H1 (cell line): ENCODE measurements around the gene HIPK2. TPM values are rescaled to one million over a fixed set of nuclear protein-coding genes. Genes with fewer than 3 reads are reported as not detected.

Experiments used
- CTCF ChIA-PET: fragments of 300-600 bp; sonication (Branson Sonifier 250); formaldehyde crosslinking; loops from one replicate; lab custom pipeline; 2021; ENCODE audit not compliant: partially characterized antibody; lab: Charles Lee
- POLR2A ChIA-PET: fragments of 300-600 bp; sonication (Branson Sonifier 250); formaldehyde crosslinking; loops from one replicate; lab custom pipeline; 2021; ENCODE audit warnings: inconsistent platforms; ENCODE audit not compliant: partially characterized antibody; lab: Charles Lee
- DNase-seq, 2 experiments: peaks; one replicate each; pipeline versions ENCODE4 v3.0.0 to v3.0.0-alpha.2; 2010 to 2022; ENCODE audit warnings: low spot score in 2 of 2, low read depth in 1 of 2, mixed read lengths in 1 of 2
- FAIRE-seq: peaks from 2 replicates; lab custom pipeline; 2011; peaks lifted over from hg19 to GRCh38; lab: Jason Lieb, UNC
- H2AFZ ChIP-seq: 2 replicates; pipeline ENCODE4 v1.8.1; 2012; ENCODE audit warnings: low read length, inconsistent platforms
- H2AK5ac ChIP-seq: 2 replicates; pipeline ENCODE4 v1.6.1; 2013; ENCODE audit warnings: low read depth, low read length
- H2BK120ac ChIP-seq: replicated peaks from 2 replicates; pipeline ENCODE3; 2013; ENCODE audit warnings: low read depth, low read length, inconsistent platforms
- H2BK12ac ChIP-seq: 2 replicates; pipeline ENCODE4 v1.6.1; 2013; ENCODE audit warnings: low read depth, low read length
- H2BK15ac ChIP-seq: 2 replicates; pipeline ENCODE4 v1.6.1; 2013; ENCODE audit warnings: low read length
- H2BK20ac ChIP-seq: 2 replicates; pipeline ENCODE4 v1.6.1; 2013; ENCODE audit warnings: low read length
- H2BK5ac ChIP-seq: 2 replicates; pipeline ENCODE4 v1.6.1; 2013; ENCODE audit warnings: low read depth, low read length
- H3K14ac ChIP-seq: 2 replicates; pipeline ENCODE4 v1.6.1; 2013; ENCODE audit warnings: inconsistent platforms; ENCODE audit not compliant: insufficient read length
- H3K18ac ChIP-seq: 2 replicates; pipeline ENCODE4 v1.6.1; 2013; ENCODE audit warnings: low read length; ENCODE audit errors: extremely low read depth
- H3K23ac ChIP-seq: 2 replicates; pipeline ENCODE4 v1.6.1; 2013; ENCODE audit warnings: inconsistent platforms; ENCODE audit not compliant: insufficient read length
- H3K23me2 ChIP-seq: 2 replicates; pipeline ENCODE4 v1.6.1; 2013; ENCODE audit warnings: low read depth, low read length
- H3K27ac ChIP-seq: 2 replicates; pipeline ENCODE4 v1.6.1; 2011; ENCODE audit warnings: low read depth, low read length, inconsistent platforms
- H3K27me3 ChIP-seq, 4 experiments: replicated peaks in 1 of 4; 1 replicate in 1 of 4; 2 replicates in 3 of 4; pipeline versions ENCODE4 v1.6.1 to v1.8.1; 2011 to 2013; ENCODE audit warnings: low read length in 3 of 4, mild to moderate bottlenecking in 3 of 4, inconsistent platforms in 2 of 4, mixed read lengths in 2 of 4, moderate library complexity in 1 of 4; ENCODE audit not compliant: control insufficient read depth in 3 of 4, insufficient read depth in 3 of 4; ENCODE audit errors: extremely low read depth in 1 of 4
- H3K36me3 ChIP-seq, 4 experiments: 2 replicates each; pipeline versions ENCODE4 v1.6.1 to v1.8.1; 2011 to 2013; ENCODE audit warnings: mild to moderate bottlenecking in 4 of 4, low read length in 3 of 4, moderate library complexity in 2 of 4, control low read depth in 1 of 4, inconsistent platforms in 1 of 4; ENCODE audit not compliant: insufficient read depth in 4 of 4, control insufficient read depth in 2 of 4
- H3K4ac ChIP-seq: replicated peaks from 2 replicates; pipeline ENCODE3; 2013; ENCODE audit warnings: low read length, low read depth, mixed read lengths, inconsistent platforms; ENCODE audit not compliant: insufficient read length
- H3K4me1 ChIP-seq, 4 experiments: replicated peaks in 1 of 4; 1 replicate in 1 of 4; 2 replicates in 3 of 4; pipeline versions ENCODE4 v1.6.1 to v1.8.1; 2011 to 2013; ENCODE audit warnings: low read length in 3 of 4, inconsistent platforms in 2 of 4, mixed read lengths in 1 of 4; ENCODE audit not compliant: insufficient read depth in 4 of 4, control insufficient read depth in 3 of 4
- H3K4me2 ChIP-seq, 2 experiments: 2 replicates each; pipeline versions ENCODE4 v1.6.1 to v1.8.1; 2011 to 2013; ENCODE audit warnings: low read depth in 2 of 2, low read length in 2 of 2, control low read depth in 1 of 2, inconsistent platforms in 1 of 2, mild to moderate bottlenecking in 1 of 2; ENCODE audit not compliant: insufficient read depth in 1 of 2
- H3K4me3 ChIP-seq, 4 experiments: fragments of 200-600, 300-600 bp in 1 of 4; sonication (generic), shearing (Covaris generic), sonication (Bioruptor Twin) in 1 of 4; 2 replicates each; pipeline versions ENCODE4 v1.5.1 to v1.8.1; 2011 to 2016; ENCODE audit warnings: low read length in 4 of 4, low read depth in 3 of 4, control low read depth in 2 of 4, inconsistent platforms in 2 of 4, mild to moderate bottlenecking in 2 of 4, mixed read lengths in 1 of 4, moderate library complexity in 1 of 4; ENCODE audit not compliant: insufficient read depth in 2 of 4; ENCODE audit errors: extremely low read depth in 1 of 4
- H3K56ac ChIP-seq: replicated peaks from 2 replicates; pipeline ENCODE3; 2013; ENCODE audit warnings: low read depth, mild to moderate bottlenecking, mixed read lengths, low read length, inconsistent platforms; ENCODE audit not compliant: insufficient read length
- H3K79me1 ChIP-seq: 2 replicates; pipeline ENCODE4 v1.6.1; 2013; ENCODE audit warnings: low read depth, low read length, control low read depth
- H3K79me2 ChIP-seq, 2 experiments: 2 replicates each; pipeline versions ENCODE4 v1.6.1 to v1.8.1; 2012 to 2013; ENCODE audit warnings: low read length in 2 of 2, mild to moderate bottlenecking in 2 of 2, inconsistent platforms in 1 of 2; ENCODE audit not compliant: insufficient read depth in 2 of 2, control insufficient read depth in 1 of 2
- H3K9ac ChIP-seq, 4 experiments: replicated peaks in 1 of 4; 1 replicate in 1 of 4; 2 replicates in 3 of 4; pipeline versions ENCODE4 v1.6.1 to v1.8.1; 2011 to 2013; ENCODE audit warnings: low read depth in 3 of 4, low read length in 3 of 4, control low read depth in 2 of 4, mild to moderate bottlenecking in 2 of 4, moderate library complexity in 2 of 4, inconsistent platforms in 1 of 4; ENCODE audit errors: extremely low read depth in 1 of 4
- H3K9me3 ChIP-seq, 2 experiments: 2 replicates each; pipeline versions ENCODE4 v1.6.1 to v1.8.1; 2012 to 2013; ENCODE audit warnings: mild to moderate bottlenecking in 2 of 2, moderate library complexity in 2 of 2, control low read depth in 1 of 2, inconsistent platforms in 1 of 2, low read depth in 1 of 2, low read length in 1 of 2, mixed read lengths in 1 of 2; ENCODE audit not compliant: insufficient read depth in 2 of 2
- H4K20me1 ChIP-seq, 2 experiments: replicated peaks in 1 of 2; 2 replicates each; pipeline versions ENCODE3 to v1.8.1; 2011 to 2013; ENCODE audit warnings: inconsistent platforms in 2 of 2, low read length in 2 of 2, mild to moderate bottlenecking in 1 of 2; ENCODE audit not compliant: insufficient read depth in 2 of 2, control insufficient read depth in 1 of 2
- H4K5ac ChIP-seq: 2 replicates; pipeline ENCODE4 v1.6.1; 2013; ENCODE audit warnings: low read length, low read depth, mixed read lengths, inconsistent platforms; ENCODE audit not compliant: insufficient read length
- H4K8ac ChIP-seq: 2 replicates; pipeline ENCODE4 v1.8.0; 2013; ENCODE audit warnings: mild to moderate bottlenecking, moderate library complexity, low read length, inconsistent platforms; ENCODE audit not compliant: insufficient read depth; ENCODE audit errors: extremely low read depth
- H4K91ac ChIP-seq: replicated peaks from 2 replicates; pipeline ENCODE3; 2013; ENCODE audit warnings: low read length, mixed read lengths, inconsistent platforms; ENCODE audit not compliant: insufficient read length
- BCL11A ChIP-seq, 2 experiments: IDR thresholded peaks; one replicate each; pipeline ENCODE4 v1.6.1; 2011; ENCODE audit warnings: low read depth in 2 of 2, low read length in 2 of 2, mild to moderate bottlenecking in 2 of 2
- CHD1 ChIP-seq: IDR thresholded peaks from 2 replicates; pipeline ENCODE4 v1.6.1; 2012; ENCODE audit warnings: low read depth, low read length, improper control_type of control experiment
- CREB1 ChIP-seq: IDR thresholded peaks from 2 replicates; pipeline ENCODE4 v1.6.1; 2012; ENCODE audit warnings: inconsistent platforms
- CTBP2 ChIP-seq: IDR thresholded peaks from 2 replicates; pipeline ENCODE4 v1.7.0; 2011; ENCODE audit warnings: borderline replicate concordance, mild to moderate bottlenecking, moderate library complexity, mixed read lengths, low read length; ENCODE audit not compliant: insufficient read depth, insufficient read length
- EP300 ChIP-seq, 2 experiments: IDR thresholded peaks; 1 replicate in 1 of 2; 2 replicates in 1 of 2; pipeline ENCODE4 v1.6.1; 2011 to 2012; ENCODE audit warnings: low read depth in 2 of 2, low read length in 2 of 2, mild to moderate bottlenecking in 2 of 2, borderline replicate concordance in 1 of 2, inconsistent platforms in 1 of 2, moderate library complexity in 1 of 2
- GTF2F1 ChIP-seq: IDR thresholded peaks from 2 replicates; pipeline ENCODE4 v1.6.1; 2012; ENCODE audit warnings: low read depth, low read length, improper control_type of control experiment, borderline replicate concordance
- KDM1A ChIP-seq: fragments of 200-600, 300-600 bp; sonication (generic); IDR thresholded peaks from 2 replicates; pipeline ENCODE4 v1.7.1; 2016; ENCODE audit warnings: mild to moderate bottlenecking, low read length, borderline replicate concordance
- RFX5 ChIP-seq: IDR thresholded peaks from 2 replicates; pipeline ENCODE4 v1.6.1; 2011; ENCODE audit warnings: low read depth, low read length, improper control_type of control experiment, borderline replicate concordance
- SIRT6 ChIP-seq: IDR thresholded peaks from one replicate; pipeline ENCODE4 v1.7.1; 2012; ENCODE audit warnings: low read length, inconsistent platforms
- SP1 ChIP-seq: IDR thresholded peaks from 2 replicates; pipeline ENCODE4 v1.6.1; 2011; ENCODE audit warnings: low read depth, low read length
- SP2 ChIP-seq: IDR thresholded peaks from 2 replicates; pipeline ENCODE4 v1.6.1; 2012; ENCODE audit warnings: mild to moderate bottlenecking, low read length, inconsistent platforms
- SUZ12 ChIP-seq: fragments of 200-600 bp; sonication (generic); IDR thresholded peaks from 2 replicates; pipeline ENCODE4 v1.6.1; 2012; ENCODE audit warnings: mild to moderate bottlenecking, inconsistent platforms, low read length, moderate library complexity, mixed read lengths
- WGBS, 2 experiments: shearing (Covaris generic) in 1 of 2; methylation state at CpG; one replicate each; pipeline versions ENCODE4 v1.1.6 to v1.1.7; 2013 to 2015; ENCODE audit warnings: low lambda C conversion rate in 2 of 2, mixed read lengths in 2 of 2, inconsistent platforms in 1 of 2, low coverage in 1 of 2, missing lambda C conversion rate in 1 of 2; ENCODE audit not compliant: insufficient replicate concordance in 2 of 2, insufficient coverage in 1 of 2, insufficient read length in 1 of 2; ENCODE audit errors: extremely low coverage in 1 of 2, missing lambda C conversion rate in 1 of 2; 5-methylcytosine and 5-hydroxymethylcytosine counted together
- polyA plus RNA-seq, 7 experiments: library from polyadenylated mRNA; depleted of rRNA in 3 of 7; stranded (reverse) in 5 of 7; unstranded in 2 of 7; fragments of >200 nt in 5 of 7; fragments of 200-250 nt in 2 of 7; gene quantifications; 1 replicate in 5 of 7; 2 replicates in 1 of 7; 4 replicates in 1 of 7; pipeline versions ENCODE4 v1.2.1 to v1.2.3, GENCODE V29; 2011 to 2013; ENCODE audit warnings: missing spikeins in 2 of 7, mixed read lengths in 2 of 7
- total RNA-seq: library from RNA; stranded (reverse); fragmentation: NEBNext Ultra II Directional; extraction: Animal tissue kit (Norgen Biotek cat#: 25700); gene quantifications from 2 replicates; pipeline ENCODE4 v1.2.1, GENCODE V29; 2021
- TF ChIP-seq, protein P1 (sequence below): IDR thresholded peaks from 2 replicates; pipeline ENCODE4 v1.6.1; 2012; ENCODE audit warnings: low read length, inconsistent platforms

Gene HIPK2
- total and polyA plus RNA-seq, 2 of the 8 experiments (the other 6 are each of a cell fraction or from before 2014, with no cell fraction given): 8.3 to 24.3 TPM

DNA sequence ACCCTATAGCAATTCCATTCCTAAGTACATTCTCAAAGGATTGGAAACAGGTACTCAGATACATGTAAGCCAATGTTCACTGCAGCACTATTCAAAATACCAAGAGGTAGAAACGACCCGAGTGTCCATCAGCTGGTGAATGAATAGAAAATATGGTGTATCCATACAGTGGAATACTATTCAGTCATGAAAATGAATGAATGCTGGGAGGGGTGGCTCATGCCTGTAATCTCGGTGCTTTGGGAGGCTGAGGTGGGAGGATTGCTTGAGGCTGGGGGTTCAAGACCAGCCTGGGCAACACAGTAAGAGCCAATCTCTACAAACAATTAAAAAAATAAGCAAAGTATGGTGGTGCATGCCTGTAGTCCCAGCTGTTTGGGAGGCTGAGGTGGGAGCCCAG, 191.5 kb downstream of the HIPK2 start:
- Histone ChIP-seq H3K4ac (no peak overlapping the region), H3K4me3 (no peak overlapping the region), H2AFZ (no peak overlapping the region), H3K27ac (no peak overlapping the region), H4K5ac (no peak overlapping the region), H3K56ac (no peak overlapping the region), H3K23ac (no peak overlapping the region), H2BK15ac (no peak overlapping the region), H3K4me2 (no peak overlapping the region), H2BK12ac (no peak overlapping the region), H2BK5ac (no peak overlapping the region), H4K20me1 (peaks cover 0 to 3% of the 10 kb centered on the region in 2 experiments), H3K79me1 (no peaks in the 10 kb centered on the region), H2AK5ac (no peak overlapping the region), H3K27me3 (no peaks in the 10 kb centered on the region), H3K9me3 (no peaks in the 10 kb centered on the region), H3K18ac (no peak overlapping the region), H4K91ac (no peak overlapping the region), H3K36me3 (no peaks in the 10 kb centered on the region; a peak in 1 of 8 replicates), H3K4me1 (no peaks in the 10 kb centered on the region; a peak in 1 of 7 replicates), H3K9ac (no peak overlapping the region), H2BK20ac (no peak overlapping the region), H4K8ac (no peak overlapping the region), H3K79me2 (no peaks in the 10 kb centered on the region), H3K23me2 (no peaks in the 10 kb centered on the region), H2BK120ac (no peak overlapping the region), H3K14ac (no peak overlapping the region)
- ChIA-PET POLR2A (no interaction called here), CTCF (interaction anchor here (2.6 to 4.2 kb wide), 3 partner anchors 16 to 416 kb away, joined by 14 to 15 read pairs (median 15); no protein-coding TSS in a partner anchor)
- FAIRE-seq: no peak
- 91% methylated on average over 3 of the region's 3 CpGs; no CpG with 5 or more reads in 1 of the 2 experiments for WGBS, 2 experiments
- DNase-seq: no peak
- TF ChIP-seq CHD1 (no peak), SIRT6 (no peak), EP300 (IDR thresholded peaks at IDR 0.05; ENCODE audit: borderline replicate concordance in 1 of 2, low read depth in 2 of 2, low read length in 2 of 2) (no peak), CTBP2 (no peak), SUZ12 (no peak), CREB1 (no peak), KDM1A (no peak), BCL11A (IDR thresholded peaks at IDR 0.05; ENCODE audit: low read depth in 2 of 2, low read length in 2 of 2) (no peak), GTF2F1 (no peak), SP2 (no peak), SP1 (no peak), RFX5 (no peak)
- TF ChIP-seq, protein P1, sequence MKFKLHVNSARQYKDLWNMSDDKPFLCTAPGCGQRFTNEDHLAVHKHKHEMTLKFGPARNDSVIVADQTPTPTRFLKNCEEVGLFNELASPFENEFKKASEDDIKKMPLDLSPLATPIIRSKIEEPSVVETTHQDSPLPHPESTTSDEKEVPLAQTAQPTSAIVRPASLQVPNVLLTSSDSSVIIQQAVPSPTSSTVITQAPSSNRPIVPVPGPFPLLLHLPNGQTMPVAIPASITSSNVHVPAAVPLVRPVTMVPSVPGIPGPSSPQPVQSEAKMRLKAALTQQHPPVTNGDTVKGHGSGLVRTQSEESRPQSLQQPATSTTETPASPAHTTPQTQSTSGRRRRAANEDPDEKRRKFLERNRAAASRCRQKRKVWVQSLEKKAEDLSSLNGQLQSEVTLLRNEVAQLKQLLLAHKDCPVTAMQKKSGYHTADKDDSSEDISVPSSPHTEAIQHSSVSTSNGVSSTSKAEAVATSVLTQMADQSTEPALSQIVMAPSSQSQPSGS: no peak
